ENCODE data around the gene ZNF821. TPM values are rescaled to one million over a fixed set of nuclear protein-coding genes. Genes with fewer than 3 reads are reported as not detected.

The ZNF821 gene
- total and polyA plus RNA-seq, 4 donors, result 5.4 to 9.9 (median 8.5) TPM

- Histone ChIP-seq H3K27ac (ENCODE audit: low read depth in 1 of 2, low read length in 2 of 2) (peak overlapping the region in 1 of 2 donors; percentile 60), H3K36me3 (ENCODE audit: control insufficient read depth in 1 of 2, insufficient read depth in 2 of 2, low read length in 1 of 2) (peaks cover 3 to 5% of the 10 kb centered on the region in 2 donors), H3K4me3 (ENCODE audit: low read length in 2 of 2) (no peak overlapping the region), H3K27me3 (ENCODE audit: control insufficient read depth in 1 of 2, insufficient read depth in 2 of 2, low read length in 1 of 2) (no peaks in the 10 kb centered on the region), H3K4me1 (ENCODE audit: control insufficient read depth in 1 of 2, insufficient read depth in 2 of 2, low read length in 2 of 2) (peaks cover 1 to 6% of the 10 kb centered on the region in 2 donors), H3K9me3 (ENCODE audit: control insufficient read depth, low read length) (no peaks in the 10 kb centered on the region)
- intact Hi-C loops (cut with DNase I), result loop anchor here in 1 of 2 donors (5.0 kb wide), 1 partner anchor 45 kb away; the partner anchor contains the start of gene ZNF821
- 2 to 5% methylated on average over 3 of the region's 3 CpGs for WGBS, 2 donors
- peak; percentile 51 for ATAC-seq (ENCODE audit: low FRiP score)
- DNase-seq, result peak in 1 of 2 donors; percentile 73
These were observed 43.4 kb upstream of the ZNF821 start for GRCh38 chr16:71927383-71927782.

- Histone ChIP-seq H3K36me3 (ENCODE audit: control insufficient read depth in 1 of 2, insufficient read depth in 2 of 2, low read length in 1 of 2) (peaks cover 9 to 18% of the 10 kb centered on the region in 2 donors), H3K4me1 (ENCODE audit: control insufficient read depth in 1 of 2, insufficient read depth in 2 of 2, low read length in 2 of 2) (peaks cover 1 to 6% of the 10 kb centered on the region in 2 donors)
- no peak for ATAC-seq (ENCODE audit: low FRiP score)
These were observed 40.7 kb upstream of the ZNF821 start for GRCh38 chr16:71924710-71925109.

GRCh38 chr16:71923941-71924690 is 40.1 kb upstream of the ZNF821 start:
- H3K27me3 ChIP-seq (ENCODE audit: control insufficient read depth in 1 of 2, insufficient read depth in 2 of 2, low read length in 1 of 2), result no peaks in the 10 kb centered on the region
- no peak overlapping the region for H3K4me3 ChIP-seq (ENCODE audit: low read length in 2 of 2)
- peaks cover 11 to 21% of the 10 kb centered on the region in 2 donors for H3K36me3 ChIP-seq (ENCODE audit: control insufficient read depth in 1 of 2, insufficient read depth in 2 of 2, low read length in 1 of 2)
- no peaks in the 10 kb centered on the region for H3K9me3 ChIP-seq (ENCODE audit: control insufficient read depth, low read length)
- ATAC-seq (ENCODE audit: low FRiP score) (no peak), DNase-seq (no peak)
- H3K27ac ChIP-seq (ENCODE audit: low read depth in 1 of 2, low read length in 2 of 2), result no peak overlapping the region
- intact Hi-C loops (cut with DNase I), result no loop called here
- peaks cover 1 to 6% of the 10 kb centered on the region in 2 donors for H3K4me1 ChIP-seq (ENCODE audit: control insufficient read depth in 1 of 2, insufficient read depth in 2 of 2, low read length in 2 of 2)
- WGBS, 2 donors, result 83 to 86% methylated on average over 10 of the region's 10 CpGs

More at GRCh38 chr16:71924710-71925109, 40.7 kb upstream of the ZNF821 start:
- Histone ChIP-seq H3K27ac (ENCODE audit: low read depth in 1 of 2, low read length in 2 of 2) (no peak overlapping the region), H3K4me3 (ENCODE audit: low read length in 2 of 2) (no peak overlapping the region), H3K9me3 (ENCODE audit: control insufficient read depth, low read length) (no peaks in the 10 kb centered on the region), H3K27me3 (ENCODE audit: control insufficient read depth in 1 of 2, insufficient read depth in 2 of 2, low read length in 1 of 2) (no peaks in the 10 kb centered on the region)
- 93 to 94% methylated on average over 2 of the region's 2 CpGs for WGBS, 2 donors
- intact Hi-C loops (cut with DNase I), result loop anchor here in 1 of 2 donors (5.0 kb wide), 1 partner anchor 42 kb away; the partner anchor contains the start of gene ZNF821
- DNase-seq, result no peak

- DNase-seq, result no peak
- no peaks in the 10 kb centered on the region for H3K9me3 ChIP-seq (ENCODE audit: control insufficient read depth, low read length)
- intact Hi-C loops (cut with DNase I), result no loop called here
- H3K4me1 ChIP-seq (ENCODE audit: control insufficient read depth in 1 of 2, insufficient read depth in 2 of 2, low read length in 2 of 2), result no peaks in the 10 kb centered on the region
- 70 to 73% methylated on average over 2 of the region's 2 CpGs for WGBS, 2 donors
- ATAC-seq (ENCODE audit: low FRiP score), result no peak
- no peaks in the 10 kb centered on the region for H3K27me3 ChIP-seq (ENCODE audit: control insufficient read depth in 1 of 2, insufficient read depth in 2 of 2, low read length in 1 of 2)
- no peak overlapping the region for H3K4me3 ChIP-seq (ENCODE audit: low read length in 2 of 2)
- no peak overlapping the region for H3K27ac ChIP-seq (ENCODE audit: low read depth in 1 of 2, low read length in 2 of 2)
- peaks cover 10 to 21% of the 10 kb centered on the region in 2 donors for H3K36me3 ChIP-seq (ENCODE audit: control insufficient read depth in 1 of 2, insufficient read depth in 2 of 2, low read length in 1 of 2)
These were observed 36.7 kb upstream of the ZNF821 start for GRCh38 chr16:71920658-71921057.

- no peak overlapping the region for H3K27ac ChIP-seq (ENCODE audit: low read depth in 1 of 2, low read length in 2 of 2)
- 67 to 69% methylated on average over 3 of the region's 3 CpGs for WGBS, 2 donors
- ATAC-seq (ENCODE audit: low FRiP score) (no peak), DNase-seq (no peak)
- H3K27me3 ChIP-seq (ENCODE audit: control insufficient read depth in 1 of 2, insufficient read depth in 2 of 2, low read length in 1 of 2), result no peaks in the 10 kb centered on the region
- no peaks in the 10 kb centered on the region for H3K9me3 ChIP-seq (ENCODE audit: control insufficient read depth, low read length)
- H3K4me3 ChIP-seq (ENCODE audit: low read length in 2 of 2), result no peak overlapping the region
- intact Hi-C loops (cut with DNase I), result no loop called here
- peaks cover 10 to 21% of the 10 kb centered on the region in 2 donors for H3K36me3 ChIP-seq (ENCODE audit: control insufficient read depth in 1 of 2, insufficient read depth in 2 of 2, low read length in 1 of 2)
- H3K4me1 ChIP-seq (ENCODE audit: control insufficient read depth in 1 of 2, insufficient read depth in 2 of 2, low read length in 2 of 2), result peaks cover 0 to 5% of the 10 kb centered on the region in 2 donors
These were observed 35.1 kb upstream of the ZNF821 start for GRCh38 chr16:71919035-71919434.

GRCh38 chr16:71917900-71918299 is 33.9 kb upstream of the ZNF821 start:
- no peak for DNase-seq
- no peaks in the 10 kb centered on the region for H3K9me3 ChIP-seq (ENCODE audit: control insufficient read depth, low read length)
- no peak overlapping the region for H3K4me3 ChIP-seq (ENCODE audit: low read length in 2 of 2)
- no peaks in the 10 kb centered on the region for H3K27me3 ChIP-seq (ENCODE audit: control insufficient read depth in 1 of 2, insufficient read depth in 2 of 2, low read length in 1 of 2)
- WGBS, 2 donors, result 61% methylated on average over 6 of the region's 6 CpGs
- ATAC-seq (ENCODE audit: low FRiP score), result no peak
- peaks cover 0 to 5% of the 10 kb centered on the region in 2 donors for H3K4me1 ChIP-seq (ENCODE audit: control insufficient read depth in 1 of 2, insufficient read depth in 2 of 2, low read length in 2 of 2)
- peaks cover 10 to 18% of the 10 kb centered on the region in 2 donors for H3K36me3 ChIP-seq (ENCODE audit: control insufficient read depth in 1 of 2, insufficient read depth in 2 of 2, low read length in 1 of 2)
- no peak overlapping the region for H3K27ac ChIP-seq (ENCODE audit: low read depth in 1 of 2, low read length in 2 of 2)
- intact Hi-C loops (cut with DNase I), result no loop called here

GRCh38 chr16:71916397-71916920 is 32.5 kb upstream of the ZNF821 start:
- H3K27me3 ChIP-seq (ENCODE audit: control insufficient read depth in 1 of 2, insufficient read depth in 2 of 2, low read length in 1 of 2), result no peaks in the 10 kb centered on the region
- no peaks in the 10 kb centered on the region for H3K9me3 ChIP-seq (ENCODE audit: control insufficient read depth, low read length)
- H3K4me3 ChIP-seq (ENCODE audit: low read length in 2 of 2), result no peak overlapping the region
- H3K4me1 ChIP-seq (ENCODE audit: control insufficient read depth in 1 of 2, insufficient read depth in 2 of 2, low read length in 2 of 2), result peaks cover 0 to 5% of the 10 kb centered on the region in 2 donors
- WGBS, 2 donors, result 60 to 64% methylated on average over 11 of the region's 11 CpGs
- intact Hi-C loops (cut with DNase I), result no loop called here
- no peak for ATAC-seq (ENCODE audit: low FRiP score)
- peaks cover 6 to 15% of the 10 kb centered on the region in 2 donors for H3K36me3 ChIP-seq (ENCODE audit: control insufficient read depth in 1 of 2, insufficient read depth in 2 of 2, low read length in 1 of 2)
- DNase-seq, result no peak
- H3K27ac ChIP-seq (ENCODE audit: low read depth in 1 of 2, low read length in 2 of 2), result peak overlapping the region in 1 of 2 donors; percentile 48

- WGBS, 2 donors, result 86 to 89% methylated on average over 2 of the region's 2 CpGs
- H3K4me1 ChIP-seq (ENCODE audit: control insufficient read depth in 1 of 2, insufficient read depth in 2 of 2, low read length in 2 of 2), result peaks cover 0 to 5% of the 10 kb centered on the region in 2 donors
- no peaks in the 10 kb centered on the region for H3K27me3 ChIP-seq (ENCODE audit: control insufficient read depth in 1 of 2, insufficient read depth in 2 of 2, low read length in 1 of 2)
- H3K27ac ChIP-seq (ENCODE audit: low read depth in 1 of 2, low read length in 2 of 2), result no peak overlapping the region
- intact Hi-C loops (cut with DNase I), result no loop called here
- H3K9me3 ChIP-seq (ENCODE audit: control insufficient read depth, low read length), result no peaks in the 10 kb centered on the region
- no peak overlapping the region for H3K4me3 ChIP-seq (ENCODE audit: low read length in 2 of 2)
- no peak for ATAC-seq (ENCODE audit: low FRiP score)
- DNase-seq, result no peak
- peaks cover 3 to 7% of the 10 kb centered on the region in 2 donors for H3K36me3 ChIP-seq (ENCODE audit: control insufficient read depth in 1 of 2, insufficient read depth in 2 of 2, low read length in 1 of 2)
These were observed 31.4 kb upstream of the ZNF821 start for GRCh38 chr16:71915350-71915749.

GRCh38 chr16:71914802-71915201 is 30.8 kb upstream of the ZNF821 start:
- Histone ChIP-seq H3K9me3 (ENCODE audit: control insufficient read depth, low read length) (no peaks in the 10 kb centered on the region), H3K27ac (ENCODE audit: low read depth in 1 of 2, low read length in 2 of 2) (no peak overlapping the region), H3K4me3 (ENCODE audit: low read length in 2 of 2) (no peak overlapping the region), H3K36me3 (ENCODE audit: control insufficient read depth in 1 of 2, insufficient read depth in 2 of 2, low read length in 1 of 2) (peaks cover 3 to 4% of the 10 kb centered on the region in 2 donors), H3K4me1 (ENCODE audit: control insufficient read depth in 1 of 2, insufficient read depth in 2 of 2, low read length in 2 of 2) (peaks cover 3 to 5% of the 10 kb centered on the region in 2 donors), H3K27me3 (ENCODE audit: control insufficient read depth in 1 of 2, insufficient read depth in 2 of 2, low read length in 1 of 2) (no peaks in the 10 kb centered on the region)
- ATAC-seq (ENCODE audit: low FRiP score) (no peak), DNase-seq (no peak)
- 2 to 6% methylated on average over 2 of the region's 2 CpGs for WGBS, 2 donors
- intact Hi-C loops (cut with DNase I), result no loop called here
